Activated CD8-positive, alpha-beta T cell treated with anti-CD3 and anti-CD28 coated beads, Interleukin-2, amount 10 ng/mL, durations not matched to agents 7 days and 5 days (primary cell): ENCODE results near the gene FTO. TPM values are rescaled to one million over a fixed set of nuclear protein-coding genes. Genes with fewer than 3 reads are reported as not detected.
A peak's percentile ranks its signal among the peaks of the same experiment; 100 is the strongest.

Experiments
- ATAC-seq: fragments of 150-1000 bp; cut with Tn5 transposase; one replicate; pipeline ENCODE4 v1.10.0; 2021; ENCODE audit warnings: moderate library complexity
- CTCF ChIA-PET: fragments of 350-600 bp; sonication (Branson Sonifier 250); formaldehyde crosslinking; loops from one replicate; lab custom pipeline; 2021; ENCODE audit warnings: antibody characterized with exemption; lab: Charles Lee
- POLR2A ChIA-PET: fragments of 350-600 bp; sonication (Branson Sonifier 250); formaldehyde crosslinking; loops from one replicate; lab custom pipeline; 2021; ENCODE audit warnings: antibody characterized with exemption; lab: Charles Lee
- DNase-seq: peaks from one replicate; pipeline ENCODE4 v3.0.0-alpha.2; 2020
- H3K27ac Mint-ChIP-seq: one replicate; pipeline ENCODE4 v1.8.0; 2021; ENCODE audit warnings: mild to moderate bottlenecking, mixed read lengths
- H3K27me3 Mint-ChIP-seq: one replicate; pipeline ENCODE4 v1.8.0; 2021; ENCODE audit warnings: low read depth, mixed read lengths
- H3K36me3 Mint-ChIP-seq: one replicate; pipeline ENCODE4 v1.8.0; 2021; ENCODE audit warnings: low read depth, mixed read lengths
- H3K4me1 Mint-ChIP-seq: one replicate; pipeline ENCODE4 v1.8.0; 2021; ENCODE audit warnings: low read depth, mixed read lengths
- H3K4me3 Mint-ChIP-seq: one replicate; pipeline ENCODE4 v1.8.0; 2021; ENCODE audit warnings: mild to moderate bottlenecking, mixed read lengths
- H3K9me3 Mint-ChIP-seq: one replicate; pipeline ENCODE4 v1.8.0; 2022; ENCODE audit warnings: mixed read lengths; ENCODE audit not compliant: insufficient read depth
- total RNA-seq, 2 experiments: library from RNA; stranded (reverse); gene quantifications; one replicate each; pipeline ENCODE4 v1.2.3, GENCODE V29; 2021

The FTO gene
- total RNA-seq, 2 experiments from 2014 or later: 40.2 to 44.5 TPM

DNA sequence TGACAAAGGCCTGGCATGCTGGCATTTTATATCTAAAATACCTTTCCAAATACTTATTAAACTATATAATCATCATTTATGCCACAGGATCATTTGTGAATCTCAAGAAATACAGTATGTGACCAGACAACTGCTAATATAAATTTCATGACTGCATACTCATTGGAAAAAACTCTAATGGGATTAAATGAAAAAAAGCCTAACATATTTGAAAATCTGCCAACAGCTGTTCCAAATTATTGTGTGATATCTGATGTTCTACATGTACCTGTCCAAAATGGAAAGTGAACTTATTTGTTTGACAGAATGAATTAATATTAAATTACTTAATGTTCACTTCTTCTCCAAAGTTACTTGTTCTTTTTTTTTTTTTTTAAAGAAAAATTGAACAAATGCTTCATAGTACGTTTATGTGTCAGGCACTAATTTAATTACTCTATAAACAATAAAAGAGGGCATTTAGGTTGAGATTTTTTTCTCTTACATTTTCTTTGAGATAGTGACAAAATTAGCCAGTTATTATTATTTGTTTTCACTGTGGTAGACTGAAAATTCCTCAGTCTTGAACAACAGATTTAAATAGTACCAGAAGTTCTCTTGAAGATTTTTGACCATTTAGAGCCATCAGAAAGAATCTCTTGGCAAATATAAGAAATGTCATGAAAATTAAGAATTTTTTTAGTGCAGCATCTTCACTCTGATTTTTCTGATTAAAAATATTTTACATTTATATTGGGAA is 114.0 kb downstream of the FTO start:
- Mint-ChIP-seq H3K9me3 (no peaks in the 10 kb centered on the region), H3K4me3 (no peak overlapping the region), H3K36me3 (peaks cover 10% of the 10 kb centered on the region), H3K27me3 (no peaks in the 10 kb centered on the region), H3K27ac (no peak overlapping the region), H3K4me1 (peaks cover 9% of the 10 kb centered on the region)
- POLR2A ChIA-PET: interaction anchor here (0.6 kb wide), 1 partner anchor 90 kb away, joined by 3 read pairs; no protein-coding TSS in a partner anchor
- ATAC-seq (no peak), DNase-seq (no peak)
- CTCF ChIA-PET: no interaction called here

DNA sequence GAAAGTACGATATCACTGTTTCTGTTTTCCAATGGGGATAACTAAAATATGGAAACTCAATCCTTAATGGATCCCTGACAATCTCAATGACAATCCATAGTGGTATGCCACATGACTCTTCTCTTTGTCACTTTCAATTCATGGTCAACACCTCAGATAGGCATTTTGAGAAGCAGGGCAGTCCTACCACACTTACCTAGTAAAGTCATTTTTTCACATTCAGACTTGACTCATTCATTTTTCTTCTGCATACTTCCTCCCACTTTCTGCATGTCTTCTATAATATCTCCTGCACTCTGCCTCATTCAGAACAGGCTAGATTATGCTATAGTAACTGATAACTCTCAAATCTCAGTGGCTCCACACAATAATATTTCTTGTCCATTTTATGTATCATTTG is 117.5 kb downstream of the FTO start:
- H3K9me3 Mint-ChIP-seq: no peaks in the 10 kb centered on the region
- H3K4me3 Mint-ChIP-seq: no peak overlapping the region
- ChIA-PET POLR2A (no interaction called here), CTCF (no interaction called here)
- ATAC-seq (no peak), DNase-seq (no peak)
- peaks cover 2% of the 10 kb centered on the region for H3K4me1 Mint-ChIP-seq
- peaks cover 7% of the 10 kb centered on the region for H3K36me3 Mint-ChIP-seq
- H3K27ac Mint-ChIP-seq: no peak overlapping the region
- H3K27me3 Mint-ChIP-seq: no peaks in the 10 kb centered on the region

DNA sequence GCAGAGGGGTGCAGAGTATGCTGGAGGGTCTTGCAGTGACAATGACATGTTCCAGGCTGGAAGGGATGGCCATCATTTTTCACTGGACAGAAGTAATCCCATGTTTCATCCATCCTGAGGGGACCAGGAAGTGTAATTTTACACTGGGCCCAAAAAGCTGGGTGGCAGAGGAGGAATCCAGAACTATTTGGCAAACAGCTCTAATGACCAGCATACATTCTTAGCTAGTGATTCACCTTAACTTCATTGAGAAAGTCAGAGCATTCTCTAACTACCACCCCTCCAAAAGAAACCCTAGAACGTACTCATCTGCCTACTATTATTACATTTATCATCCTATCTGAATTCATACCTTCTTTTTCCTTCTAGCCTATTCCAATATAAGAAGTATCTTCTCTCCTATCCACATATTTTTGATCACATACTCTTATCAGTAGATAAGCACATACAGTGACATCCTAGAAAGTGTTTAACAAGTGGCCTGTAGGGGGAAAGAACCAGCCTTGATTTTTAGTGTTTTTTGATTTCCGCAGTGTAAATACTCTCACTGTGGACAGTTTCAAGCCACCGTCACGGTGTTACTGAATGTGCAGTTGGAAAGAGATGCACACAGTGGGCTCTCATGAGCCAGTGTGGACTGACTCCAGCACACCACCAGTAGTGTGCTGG is 118.1 kb downstream of the FTO start:
- POLR2A ChIA-PET: no interaction called here
- Mint-ChIP-seq H3K4me3 (no peak overlapping the region), H3K4me1 (peaks cover 2% of the 10 kb centered on the region)

DNA sequence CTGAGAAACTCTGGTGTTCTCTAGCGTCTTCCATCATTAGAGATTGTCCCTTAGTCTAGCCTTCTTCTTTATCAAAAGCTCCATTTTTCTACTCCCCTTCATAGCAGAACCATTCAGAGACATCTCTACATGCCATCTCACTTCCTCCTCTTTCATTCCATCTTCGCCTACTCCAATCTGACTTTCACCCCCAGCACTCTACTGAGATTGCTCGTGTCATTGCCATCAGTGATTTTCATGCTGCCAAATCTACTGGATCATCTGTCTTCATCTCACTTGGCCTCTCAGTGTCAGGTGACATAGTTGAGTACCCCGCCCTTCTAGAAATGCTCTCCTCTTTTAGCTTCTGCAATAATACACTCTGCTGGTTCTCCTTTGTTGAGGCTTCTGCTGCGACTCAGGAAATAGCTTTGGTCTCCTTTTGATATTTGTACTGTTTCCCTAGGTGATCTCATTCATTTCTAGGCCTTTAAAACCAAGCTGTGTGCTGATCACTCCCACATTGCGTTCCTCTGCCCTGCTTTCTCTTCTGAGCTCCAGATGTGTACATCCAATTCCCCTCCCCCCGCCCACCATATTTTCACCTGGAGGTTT is 119.1 kb downstream of the FTO start:
- Mint-ChIP-seq H3K4me3 (no peak overlapping the region), H3K4me1 (peaks cover 2% of the 10 kb centered on the region), H3K9me3 (no peaks in the 10 kb centered on the region), H3K36me3 (peaks cover 7% of the 10 kb centered on the region), H3K27me3 (no peaks in the 10 kb centered on the region), H3K27ac (no peak overlapping the region)
- ChIA-PET POLR2A (no interaction called here), CTCF (interaction anchor here (1.0 to 1.3 kb wide), 2 partner anchors 46 to 80 kb away, joined by 3 to 4 read pairs; no protein-coding TSS in a partner anchor)
- ATAC-seq (peak; percentile 57), DNase-seq (peak; percentile 21)

More for the DNA sequence above, 118.1 kb downstream of the FTO start:
- Mint-ChIP-seq H3K27ac (no peak overlapping the region), H3K9me3 (no peaks in the 10 kb centered on the region), H3K36me3 (peaks cover 7% of the 10 kb centered on the region), H3K27me3 (no peaks in the 10 kb centered on the region)
- DNase-seq (no peak), ATAC-seq (no peak)
- CTCF ChIA-PET: interaction anchor here (1.3 kb wide), 1 partner anchor 79 kb away, joined by 4 read pairs; no protein-coding TSS in a partner anchor

DNA sequence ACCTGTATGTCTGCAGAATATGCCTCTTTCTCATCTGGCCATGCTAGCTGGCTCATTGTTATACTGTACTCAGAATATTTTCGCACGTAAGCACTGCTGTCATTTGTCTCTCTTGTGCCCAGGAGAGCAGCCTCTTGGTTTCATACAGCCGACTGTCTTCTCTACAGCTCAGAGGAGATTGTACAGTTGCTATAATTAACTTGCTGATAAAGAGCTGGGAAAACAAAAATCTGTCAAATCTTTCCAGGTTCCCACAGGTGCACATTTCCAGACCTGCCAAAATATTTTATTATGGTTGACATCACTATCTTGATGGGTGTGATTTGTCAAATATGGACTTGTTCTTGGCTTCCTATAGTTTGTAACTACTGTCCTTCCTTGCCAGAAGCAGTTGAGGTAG is 122.7 kb downstream of the FTO start:
- CTCF ChIA-PET: no interaction called here
- H3K9me3 Mint-ChIP-seq: peaks cover 4% of the 10 kb centered on the region
- peaks cover 2% of the 10 kb centered on the region for H3K4me1 Mint-ChIP-seq
- peaks cover 14% of the 10 kb centered on the region for H3K36me3 Mint-ChIP-seq
- no peak overlapping the region for H3K4me3 Mint-ChIP-seq
- ATAC-seq (no peak), DNase-seq (no peak)
- POLR2A ChIA-PET: no interaction called here
- H3K27ac Mint-ChIP-seq: no peak overlapping the region
- H3K27me3 Mint-ChIP-seq: no peaks in the 10 kb centered on the region

DNA sequence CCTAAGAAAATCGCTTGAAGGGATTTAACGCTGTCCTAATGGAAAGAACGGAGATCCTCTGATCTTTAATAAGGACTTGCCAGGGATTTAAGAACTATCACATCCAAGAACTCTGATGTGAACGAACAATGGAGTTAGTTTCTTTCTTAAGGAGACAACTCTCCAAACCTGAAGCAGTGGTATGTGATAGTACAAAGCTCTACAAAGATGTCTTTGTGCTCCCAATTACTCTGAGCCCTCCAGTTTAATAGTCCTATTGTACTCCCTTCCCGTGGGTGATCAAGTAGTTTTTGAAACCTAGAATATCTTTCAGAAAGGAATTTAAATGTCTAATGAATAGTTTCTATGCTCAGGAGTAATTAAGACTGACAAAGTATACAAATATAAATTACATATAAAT is 123.8 kb downstream of the FTO start:
- ChIA-PET CTCF (no interaction called here), POLR2A (no interaction called here)
- H3K27me3 Mint-ChIP-seq: no peaks in the 10 kb centered on the region
- peaks cover 4% of the 10 kb centered on the region for H3K9me3 Mint-ChIP-seq
- DNase-seq (no peak), ATAC-seq (no peak)
- H3K36me3 Mint-ChIP-seq: peaks cover 14% of the 10 kb centered on the region
- H3K27ac Mint-ChIP-seq: no peak overlapping the region
- no peak overlapping the region for H3K4me3 Mint-ChIP-seq
- no peaks in the 10 kb centered on the region for H3K4me1 Mint-ChIP-seq

DNA sequence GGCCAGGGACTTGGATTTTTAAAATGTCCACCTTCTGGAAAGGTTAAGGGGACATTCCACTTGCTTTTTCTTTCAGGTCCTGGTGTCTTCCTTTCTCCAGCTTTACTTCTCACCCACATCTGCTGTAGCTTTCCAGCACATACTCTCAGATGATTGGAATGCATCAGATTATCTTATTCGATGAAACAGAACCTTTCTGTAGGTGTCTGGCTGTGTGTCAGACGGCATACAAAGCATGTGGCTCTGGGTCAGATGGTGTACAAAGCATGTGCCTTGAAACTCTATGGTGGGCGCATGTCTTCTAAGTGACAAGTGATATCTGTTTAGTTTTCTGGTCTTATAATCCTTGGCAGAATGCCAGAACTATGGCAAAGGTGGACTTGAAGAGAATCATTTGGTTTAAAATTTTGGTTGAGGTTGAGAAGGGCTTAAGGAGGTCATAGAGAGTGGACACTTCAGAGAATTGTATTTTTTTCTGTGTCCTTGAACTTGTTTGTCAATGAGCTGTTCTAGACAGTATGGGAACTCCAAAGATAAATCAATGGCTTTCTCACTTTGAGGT is 125.3 kb downstream of the FTO start:
- no peaks in the 10 kb centered on the region for H3K4me1 Mint-ChIP-seq
- H3K4me3 Mint-ChIP-seq: no peak overlapping the region
- peaks cover 14% of the 10 kb centered on the region for H3K36me3 Mint-ChIP-seq
- H3K27ac Mint-ChIP-seq: no peak overlapping the region
- POLR2A ChIA-PET: no interaction called here
- no peaks in the 10 kb centered on the region for H3K27me3 Mint-ChIP-seq
- DNase-seq (no peak), ATAC-seq (no peak)
- CTCF ChIA-PET: interaction anchor here (1.0 kb wide), 1 partner anchor 280 kb away, joined by 3 read pairs; no protein-coding TSS in a partner anchor
- peaks cover 4% of the 10 kb centered on the region for H3K9me3 Mint-ChIP-seq

DNA sequence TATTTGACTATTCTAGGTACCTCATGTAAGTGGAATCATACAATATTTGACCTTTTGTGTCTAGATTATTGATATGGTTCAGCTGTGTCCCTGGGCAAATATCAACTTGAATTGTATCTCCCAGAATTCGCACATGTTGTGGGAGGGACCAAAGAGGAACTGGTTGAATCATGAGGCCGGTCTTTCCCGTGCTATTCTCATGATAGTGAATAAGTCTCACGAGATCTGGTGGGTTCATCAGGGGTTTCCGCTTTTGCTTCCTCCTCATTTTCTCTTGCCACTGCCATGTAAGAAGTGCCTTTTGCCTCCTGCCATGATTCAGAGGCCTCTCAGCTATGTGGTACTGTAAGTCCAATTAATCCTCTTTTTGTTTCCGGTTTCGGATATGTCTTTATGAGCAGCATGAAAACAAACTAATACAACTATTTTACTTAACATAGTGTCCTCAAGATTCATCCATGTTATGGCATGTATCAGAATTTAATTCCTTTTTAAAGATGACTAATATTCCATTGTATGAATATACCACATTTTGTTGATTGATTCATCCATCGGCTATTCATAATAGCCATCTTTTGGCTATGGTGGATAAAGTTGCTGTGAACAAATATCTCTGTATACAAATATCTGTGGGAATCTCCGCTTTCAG is 129.1 kb downstream of the FTO start:
- Mint-ChIP-seq H3K27ac (no peak overlapping the region), H3K27me3 (no peaks in the 10 kb centered on the region), H3K9me3 (peaks cover 4% of the 10 kb centered on the region), H3K4me1 (peaks cover 5% of the 10 kb centered on the region), H3K4me3 (no peak overlapping the region), H3K36me3 (peaks cover 8% of the 10 kb centered on the region)
- DNase-seq: no peak
- POLR2A ChIA-PET: no interaction called here
- no peak for ATAC-seq
- CTCF ChIA-PET: no interaction called here

DNA sequence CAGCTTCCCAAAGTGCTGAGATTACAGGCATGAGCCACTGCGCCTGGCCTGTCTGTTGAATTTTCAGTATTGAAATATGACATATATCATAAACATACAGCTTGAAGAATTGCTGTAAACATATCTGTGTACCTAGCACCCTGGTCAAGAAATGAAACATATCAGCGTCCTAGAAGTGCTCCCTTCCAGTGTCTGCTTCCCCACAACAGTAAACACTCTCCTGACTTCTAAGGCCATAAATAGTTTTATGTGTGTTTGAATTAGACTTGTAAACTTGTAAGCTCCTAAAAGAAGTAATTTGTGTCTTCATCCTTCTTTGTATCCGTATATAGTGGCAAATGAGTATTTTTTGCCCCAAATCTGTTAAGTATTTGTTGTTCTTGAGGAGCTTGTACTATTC is 132.2 kb downstream of the FTO start:
- peaks cover 5% of the 10 kb centered on the region for H3K4me1 Mint-ChIP-seq
- no peak overlapping the region for H3K27ac Mint-ChIP-seq

DNA sequence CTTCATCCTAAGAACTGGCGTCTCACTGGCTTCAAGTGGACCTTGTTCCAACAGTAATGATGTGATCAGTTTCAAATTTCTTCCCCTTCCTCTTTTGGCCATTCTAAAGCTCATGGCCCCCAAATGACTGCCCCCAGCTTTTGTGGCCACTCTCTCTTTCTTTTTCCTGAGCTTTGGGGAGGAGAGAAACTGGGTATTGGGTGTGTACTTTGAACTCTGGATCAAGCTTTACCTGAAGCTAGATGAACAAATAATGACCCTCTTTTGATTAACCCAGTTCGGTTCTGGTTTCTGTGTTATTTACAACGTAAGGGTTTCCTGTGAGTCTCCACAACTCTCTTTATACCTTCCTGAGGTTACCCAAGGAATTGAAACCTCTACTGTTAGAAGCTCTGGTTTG is 132.7 kb downstream of the FTO start:
- peaks cover 5% of the 10 kb centered on the region for H3K4me1 Mint-ChIP-seq
- no peaks in the 10 kb centered on the region for H3K9me3 Mint-ChIP-seq
- H3K36me3 Mint-ChIP-seq: peaks cover 3% of the 10 kb centered on the region
- POLR2A ChIA-PET: no interaction called here
- DNase-seq (no peak), ATAC-seq (no peak)
- H3K27me3 Mint-ChIP-seq: no peaks in the 10 kb centered on the region
- CTCF ChIA-PET: no interaction called here
- no peak overlapping the region for H3K4me3 Mint-ChIP-seq
- H3K27ac Mint-ChIP-seq: no peak overlapping the region

More for the DNA sequence above, 132.2 kb downstream of the FTO start:
- DNase-seq (no peak), ATAC-seq (no peak)
- Mint-ChIP-seq H3K9me3 (no peaks in the 10 kb centered on the region), H3K4me3 (no peak overlapping the region), H3K36me3 (peaks cover 3% of the 10 kb centered on the region), H3K27me3 (no peaks in the 10 kb centered on the region)
- ChIA-PET POLR2A (no interaction called here), CTCF (no interaction called here)

DNA sequence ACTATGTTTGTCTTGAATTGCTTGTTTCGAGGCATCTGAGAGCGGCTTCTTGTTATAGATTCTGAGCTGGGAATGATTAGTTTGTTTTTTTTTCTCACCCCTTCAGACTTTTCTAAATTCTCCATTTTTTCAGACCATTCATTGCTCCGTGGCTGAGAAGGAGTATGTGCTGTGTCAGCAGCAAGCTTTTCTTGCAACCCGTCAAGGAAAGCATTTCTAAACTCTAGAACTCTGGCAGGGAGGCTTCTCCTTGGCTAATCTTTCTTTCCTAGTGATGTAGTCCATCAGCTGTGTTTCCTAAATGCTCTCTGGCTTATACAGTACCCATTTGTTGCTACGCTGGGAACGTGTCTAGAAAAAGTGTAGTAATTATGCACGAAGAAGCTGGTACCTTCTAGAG is 133.5 kb downstream of the FTO start:
- DNase-seq: no peak
- Mint-ChIP-seq H3K27ac (no peak overlapping the region), H3K9me3 (no peaks in the 10 kb centered on the region), H3K4me3 (no peak overlapping the region), H3K36me3 (peaks cover 3% of the 10 kb centered on the region), H3K27me3 (no peaks in the 10 kb centered on the region), H3K4me1 (peaks cover 5% of the 10 kb centered on the region)
- ATAC-seq: no peak
- ChIA-PET CTCF (no interaction called here), POLR2A (no interaction called here)
